IPS-20b (cell line): ENCODE data around the gene DAND5.
A peak's percentile ranks its signal among the peaks of the same experiment; 100 is the strongest.
"Not testable (repeated sequence)": the region's sequence is repeated elsewhere in the genome, so short reads cannot be mapped to it uniquely, and the experiment has no call there.

Source experiments
- H3K27ac ChIP-seq: one replicate; pipeline ENCODE4 v1.5.1; 2013; ENCODE audit warnings: low read length
- H3K27me3 ChIP-seq: 2 replicates; pipeline ENCODE4 v1.6.1; 2013; ENCODE audit warnings: mild to moderate bottlenecking, low read length, inconsistent platforms; ENCODE audit not compliant: insufficient read depth
- H3K36me3 ChIP-seq: 2 replicates; pipeline ENCODE4 v1.6.1; 2013; ENCODE audit warnings: low read depth, mild to moderate bottlenecking, inconsistent platforms, low read length, moderate library complexity; ENCODE audit not compliant: insufficient read depth
- H3K4me1 ChIP-seq: 2 replicates; pipeline ENCODE4 v1.6.1; 2013; ENCODE audit warnings: mild to moderate bottlenecking, control low read depth, inconsistent platforms, low read length, moderate library complexity; ENCODE audit not compliant: insufficient read depth
- H3K4me3 ChIP-seq: 2 replicates; pipeline ENCODE4 v1.5.1; 2013; ENCODE audit warnings: mild to moderate bottlenecking, low read length, inconsistent platforms
- H3K9ac ChIP-seq: 2 replicates; pipeline ENCODE4 v1.6.1; 2013; ENCODE audit warnings: low read depth, mild to moderate bottlenecking, inconsistent platforms, low read length, moderate library complexity
- H3K9me3 ChIP-seq: 2 replicates; pipeline ENCODE4 v1.6.1; 2013; ENCODE audit warnings: mild to moderate bottlenecking, low read depth, low read length, inconsistent platforms; ENCODE audit not compliant: insufficient read depth

DAND5 gene

DNA sequence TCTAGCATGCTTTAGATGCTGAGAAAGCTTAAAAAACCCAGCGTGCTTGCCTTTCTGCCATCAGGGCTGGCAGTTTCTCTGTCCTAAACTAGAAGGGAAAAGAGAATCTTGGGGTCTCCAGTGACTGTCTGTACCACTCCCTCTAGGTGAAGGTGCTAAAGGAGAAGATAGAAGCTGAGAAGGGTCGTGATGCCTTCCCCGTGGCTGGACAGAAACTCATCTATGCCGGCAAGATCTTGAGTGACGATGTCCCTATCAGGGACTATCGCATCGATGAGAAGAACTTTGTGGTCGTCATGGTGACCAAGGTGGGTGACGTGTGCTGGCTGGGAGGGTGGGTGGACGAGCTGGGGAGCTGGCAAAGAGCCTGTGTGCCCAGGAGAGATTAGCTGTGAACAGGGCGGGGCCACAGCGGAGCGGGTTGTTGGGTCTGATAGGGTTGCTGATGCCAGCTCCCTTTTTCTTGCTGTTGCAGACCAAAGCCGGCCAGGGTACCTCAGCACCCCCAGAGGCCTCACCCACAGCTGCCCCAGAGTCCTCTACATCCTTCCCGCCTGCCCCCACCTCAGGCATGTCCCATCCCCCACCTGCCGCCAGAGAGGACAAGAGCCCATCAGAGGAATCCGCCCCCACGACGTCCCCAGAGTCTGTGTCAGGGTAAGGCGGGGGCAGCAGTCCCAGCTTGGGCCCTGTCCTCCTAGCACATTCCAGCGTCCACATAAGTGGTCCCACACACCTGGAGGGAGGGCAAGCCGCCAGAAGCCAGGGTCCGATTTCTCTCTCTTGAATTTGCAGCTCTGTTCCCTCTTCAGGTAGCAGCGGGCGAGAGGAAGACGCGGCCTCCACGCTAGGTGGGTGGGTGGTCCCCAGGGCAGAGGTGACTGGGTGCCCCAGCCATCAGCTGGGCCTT is 21.4 kb upstream of the DAND5 start:
- Histone ChIP-seq H3K4me1 (no peaks in the 10 kb centered on the region; the same call in 1 of the 2 replicates), H3K27me3 (no peaks in the 10 kb centered on the region), H3K27ac (no peak overlapping the region), H3K36me3 (peaks cover 77% of the 10 kb centered on the region), H3K4me3 (no peak overlapping the region), H3K9me3 (no peaks in the 10 kb centered on the region), H3K9ac (peak overlapping the region; percentile 37; the same call in 1 of the 2 replicates)

DNA sequence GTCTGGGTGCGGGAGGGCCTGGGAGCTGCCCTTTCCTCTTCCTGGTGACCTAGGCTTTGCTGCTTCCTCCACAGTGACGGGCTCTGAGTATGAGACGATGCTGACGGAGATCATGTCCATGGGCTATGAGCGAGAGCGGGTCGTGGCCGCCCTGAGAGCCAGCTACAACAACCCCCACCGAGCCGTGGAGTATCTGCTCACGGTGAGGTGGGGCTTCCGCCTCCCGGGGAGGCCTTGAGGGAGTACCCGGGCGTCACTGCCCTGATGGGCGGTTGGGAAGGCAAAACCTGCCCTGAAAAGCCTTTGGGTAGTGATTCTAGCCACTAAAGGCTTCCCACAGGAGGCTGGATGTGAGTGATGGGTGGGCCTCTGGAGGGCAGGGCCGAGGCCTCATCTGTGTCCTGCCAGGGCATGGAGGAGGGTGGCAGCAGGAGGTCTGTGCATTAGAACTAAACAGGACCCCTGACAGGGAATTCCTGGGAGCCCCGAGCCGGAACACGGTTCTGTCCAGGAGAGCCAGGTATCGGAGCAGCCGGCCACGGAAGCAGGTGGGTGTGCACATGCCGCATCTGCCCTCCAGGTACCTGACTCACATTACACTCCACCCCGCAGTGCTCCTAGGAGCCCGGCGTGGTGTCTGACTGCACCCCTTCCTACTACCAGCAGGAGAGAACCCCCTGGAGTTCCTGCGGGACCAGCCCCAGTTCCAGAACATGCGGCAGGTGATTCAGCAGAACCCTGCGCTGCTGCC is 20.6 kb upstream of the DAND5 start:
- H3K27me3 ChIP-seq, result no peaks in the 10 kb centered on the region
- H3K4me1 ChIP-seq, result no peaks in the 10 kb centered on the region; the same call in 1 of the 2 replicates
- no peak overlapping the region for H3K9ac ChIP-seq
- no peak overlapping the region for H3K27ac ChIP-seq
- H3K4me3 ChIP-seq, result no peak overlapping the region
- H3K9me3 ChIP-seq, result no peaks in the 10 kb centered on the region
- peaks cover 77% of the 10 kb centered on the region for H3K36me3 ChIP-seq

DNA sequence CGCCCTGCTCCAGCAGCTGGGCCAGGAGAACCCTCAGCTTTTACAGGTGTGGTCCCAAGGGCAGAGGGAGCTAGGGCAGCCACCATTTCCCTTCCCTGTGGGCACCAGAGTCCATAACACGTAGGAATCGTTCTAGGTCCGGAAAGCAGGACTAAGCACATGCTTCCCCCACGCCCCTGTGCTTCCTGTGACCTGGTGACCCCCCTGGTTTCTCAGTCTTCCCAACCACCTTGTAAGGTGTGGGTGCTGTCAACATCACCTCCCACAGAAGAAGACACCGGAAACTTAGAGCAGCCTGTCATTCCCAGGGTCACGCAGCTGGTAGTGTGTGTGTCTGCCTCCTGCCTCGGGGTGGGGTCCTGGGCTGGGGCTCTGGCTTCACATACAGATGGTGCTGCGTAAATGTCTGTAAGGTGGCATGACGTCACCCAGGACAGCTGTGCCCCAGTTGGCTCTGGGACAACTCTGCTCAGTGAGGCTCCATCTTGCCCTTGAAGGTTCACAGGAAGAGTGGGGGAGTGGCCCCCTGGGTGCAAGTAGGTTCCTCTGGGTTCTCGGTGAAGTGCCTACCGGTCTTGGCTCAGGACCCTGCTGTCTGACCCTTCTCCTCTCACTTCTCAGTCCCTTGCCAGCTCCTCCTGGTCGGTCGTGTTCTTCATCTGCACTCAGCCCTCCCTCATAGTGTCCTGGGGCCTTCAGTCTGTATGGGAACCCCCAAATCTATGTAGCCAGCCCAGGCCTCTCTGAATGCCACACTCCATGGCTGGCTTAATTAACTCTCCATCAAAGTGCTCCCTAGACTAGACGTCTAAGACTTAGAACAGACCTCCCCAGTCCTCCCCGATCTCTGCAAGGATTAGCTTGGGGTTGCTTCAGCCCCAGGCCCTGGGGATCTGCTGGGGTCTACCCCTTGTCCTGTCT is 19.8 kb upstream of the DAND5 start:
- H3K27ac ChIP-seq, result no peak overlapping the region
- H3K27me3 ChIP-seq, result no peaks in the 10 kb centered on the region
- H3K4me3 ChIP-seq, result no peak overlapping the region
- H3K4me1 ChIP-seq, result peaks cover under 1% of the 10 kb centered on the region; the same call in 1 of the 2 replicates
- no peak overlapping the region for H3K9ac ChIP-seq
- H3K9me3 ChIP-seq, result no peaks in the 10 kb centered on the region
- peaks cover 76% of the 10 kb centered on the region for H3K36me3 ChIP-seq

- not testable (repeated sequence) for H3K9ac ChIP-seq, H3K4me3 ChIP-seq, H3K9me3 ChIP-seq, H3K27ac ChIP-seq, H3K27me3 ChIP-seq
- Histone ChIP-seq H3K4me1 (peaks cover 11% of the 10 kb centered on the region; the same call in 1 of the 2 replicates), H3K36me3 (peaks cover 78% of the 10 kb centered on the region)
Observed at GRCh38 chr19:12952050-12952449, 17.3 kb upstream of the DAND5 start.

DNA sequence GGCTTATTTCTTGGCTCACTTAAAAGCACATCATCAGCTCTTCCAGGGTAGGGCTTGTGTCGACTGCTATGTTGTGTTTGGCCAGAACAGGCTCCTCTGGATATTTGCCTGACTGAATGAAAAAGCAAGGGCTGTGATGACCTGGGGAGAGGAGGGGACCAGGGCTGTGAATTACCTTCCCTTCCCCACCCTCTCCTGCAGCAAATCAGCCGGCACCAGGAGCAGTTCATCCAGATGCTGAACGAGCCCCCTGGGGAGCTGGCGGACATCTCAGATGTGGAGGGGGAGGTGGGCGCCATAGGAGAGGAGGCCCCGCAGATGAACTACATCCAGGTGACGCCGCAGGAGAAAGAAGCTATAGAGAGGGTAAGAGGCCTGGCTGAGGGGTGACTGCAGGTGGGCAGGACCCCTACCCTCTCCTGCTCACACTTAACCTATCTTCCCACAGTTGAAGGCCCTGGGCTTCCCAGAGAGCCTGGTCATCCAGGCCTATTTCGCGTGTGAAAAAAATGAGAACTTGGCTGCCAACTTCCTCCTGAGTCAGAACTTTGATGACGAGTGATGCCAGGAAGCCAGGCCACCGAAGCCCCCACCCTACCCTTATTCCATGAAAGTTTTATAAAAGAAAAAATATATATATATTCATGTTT is 16.8 kb upstream of the DAND5 start:
- H3K27ac ChIP-seq, result no peak overlapping the region
- H3K4me3 ChIP-seq, result no peak overlapping the region
- no peaks in the 10 kb centered on the region for H3K9me3 ChIP-seq
- no peaks in the 10 kb centered on the region for H3K27me3 ChIP-seq
- peaks cover 74% of the 10 kb centered on the region for H3K36me3 ChIP-seq
- H3K4me1 ChIP-seq, result 0 out of 2 replicates have a peak, but pooled peaks cover 11% of the 10 kb centered on the region
- H3K9ac ChIP-seq, result no peak overlapping the region

DNA sequence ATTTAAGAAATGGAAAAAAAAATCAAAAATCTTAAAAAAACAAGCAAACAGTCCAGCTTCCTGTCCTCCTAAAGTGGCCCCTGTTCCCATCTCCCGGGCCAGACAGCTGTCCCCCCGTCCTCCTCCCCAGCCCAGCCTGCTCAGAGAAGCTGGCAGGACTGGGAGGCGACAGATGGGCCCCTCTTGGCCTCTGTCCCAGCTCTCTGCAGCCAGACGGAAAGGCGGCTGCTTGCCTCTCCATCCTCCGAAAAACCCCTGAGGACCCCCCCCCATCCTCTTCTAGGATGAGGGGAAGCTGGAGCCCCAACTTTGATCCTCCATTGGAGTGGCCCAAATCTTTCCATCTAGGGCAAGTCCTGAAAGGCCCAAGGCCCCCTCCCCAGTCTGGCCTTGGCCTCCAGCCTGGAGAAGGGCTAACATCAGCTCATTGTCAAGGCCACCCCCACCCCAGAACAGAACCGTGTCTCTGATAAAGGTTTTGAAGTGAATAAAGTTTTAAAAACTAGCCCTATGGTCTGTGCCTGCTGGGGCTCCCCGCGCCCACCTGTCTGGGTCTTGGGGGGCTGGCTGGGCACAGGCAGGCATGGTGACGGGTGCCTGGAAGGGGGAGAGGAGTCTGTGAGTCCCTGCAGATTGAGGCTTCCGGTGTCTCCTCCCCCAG is 16.1 kb upstream of the DAND5 start:
- Histone ChIP-seq H3K9me3 (no peaks in the 10 kb centered on the region), H3K4me3 (no peak overlapping the region), H3K4me1 (0 out of 2 replicates have a peak, but pooled peaks cover 11% of the 10 kb centered on the region), H3K27ac (no peak overlapping the region), H3K27me3 (no peaks in the 10 kb centered on the region), H3K36me3 (peaks cover 67% of the 10 kb centered on the region), H3K9ac (no peak overlapping the region)

- H3K27ac ChIP-seq, result no peak overlapping the region
- H3K27me3 ChIP-seq, result no peaks in the 10 kb centered on the region
- H3K4me3 ChIP-seq, result no peak overlapping the region
- 0 out of 2 replicates have a peak, but pooled peaks cover 11% of the 10 kb centered on the region for H3K4me1 ChIP-seq
- H3K9me3 ChIP-seq, result no peaks in the 10 kb centered on the region
- no peak overlapping the region for H3K9ac ChIP-seq
- peaks cover 60% of the 10 kb centered on the region for H3K36me3 ChIP-seq
Observed at GRCh38 chr19:12953799-12954611, 15.4 kb upstream of the DAND5 start.

DNA sequence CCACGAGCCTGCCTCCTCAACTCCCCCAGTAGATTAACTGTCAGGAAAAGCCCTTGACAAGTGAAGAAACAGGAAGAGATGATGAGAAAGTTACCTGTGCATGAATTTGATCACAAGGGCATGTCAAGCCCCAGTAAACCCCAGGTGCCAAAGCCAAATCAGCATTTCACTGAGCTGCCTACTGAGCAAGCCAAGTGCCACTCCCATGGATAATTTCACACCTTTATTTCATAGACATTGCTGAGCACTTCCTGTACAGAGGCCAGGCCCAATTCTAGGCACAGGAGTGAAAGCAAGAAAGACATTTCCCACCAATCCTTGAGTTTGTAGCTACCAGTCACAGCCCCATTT is 14.8 kb upstream of the DAND5 start:
- Histone ChIP-seq H3K9ac (no peak overlapping the region), H3K36me3 (peaks cover 54% of the 10 kb centered on the region), H3K27ac (no peak overlapping the region), H3K4me3 (no peak overlapping the region), H3K9me3 (no peaks in the 10 kb centered on the region), H3K4me1 (0 out of 2 replicates have a peak, but pooled peaks cover 11% of the 10 kb centered on the region), H3K27me3 (no peaks in the 10 kb centered on the region)

DNA sequence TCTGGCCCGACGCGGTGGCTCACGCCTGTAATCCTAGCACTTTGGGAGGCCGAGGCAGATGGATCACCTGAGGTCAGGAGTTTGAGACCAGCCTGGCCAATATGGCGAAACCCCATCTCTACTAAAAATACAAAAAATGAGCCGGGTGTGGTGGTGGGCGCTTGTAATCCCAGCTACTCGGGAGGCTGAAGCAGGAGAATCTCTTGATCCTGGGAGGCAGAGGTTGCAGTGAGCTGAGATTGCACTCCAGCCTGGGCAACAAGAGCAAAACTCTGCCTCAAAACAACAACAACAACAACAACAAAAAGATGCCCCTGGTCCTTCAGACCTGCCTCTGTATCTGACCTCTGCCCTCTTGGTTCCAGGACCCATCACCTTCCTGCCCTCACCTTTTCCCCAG is 13.8 kb upstream of the DAND5 start:
- not testable (repeated sequence) for H3K27ac ChIP-seq, H3K27me3 ChIP-seq, H3K9me3 ChIP-seq
- peaks cover 45% of the 10 kb centered on the region for H3K36me3 ChIP-seq
- H3K4me3 ChIP-seq, result peak overlapping the region; percentile 84
- H3K4me1 ChIP-seq, result 0 out of 2 replicates have a peak, but pooled peaks cover 11% of the 10 kb centered on the region
- peak overlapping the region; percentile 88; the same call in 1 of the 2 replicates for H3K9ac ChIP-seq

GRCh38 chr19:12955996-12956395 is 13.4 kb upstream of the DAND5 start:
- H3K4me3 ChIP-seq, result peak overlapping the region; percentile 84
- H3K27ac ChIP-seq, result no peak overlapping the region
- peak overlapping the region; percentile 88; the same call in 1 of the 2 replicates for H3K9ac ChIP-seq
- peaks cover 41% of the 10 kb centered on the region for H3K36me3 ChIP-seq
- H3K4me1 ChIP-seq, result 0 out of 2 replicates have a peak, but pooled peaks cover 11% of the 10 kb centered on the region
- H3K27me3 ChIP-seq, result no peaks in the 10 kb centered on the region
- H3K9me3 ChIP-seq, result no peaks in the 10 kb centered on the region
